Stomach (tissue), 9 donors: ENCODE data around the gene TRIOBP. TPM values are rescaled to one million over a fixed set of nuclear protein-coding genes. Genes with fewer than 3 reads are reported as not detected.

ENCODE experiments used
- DNase-seq, 2 donors: peaks; one replicate each; pipeline versions ENCODE4 v3.0.0 to v3.0.0-alpha.2; 2013 to 2019
- H3K27ac ChIP-seq, 5 donors: fragments of 200-600 bp in 4 of 5; sonication (generic) in 4 of 5; one replicate each; pipeline ENCODE4 v1.5.1; 2013 to 2019; ENCODE audit warnings: mild to moderate bottlenecking in 1 of 5, moderate library complexity in 1 of 5
- H3K27me3 ChIP-seq, 3 donors: fragments of 200-600 bp; sonication (generic); one replicate each; pipeline ENCODE4 v1.5.1; 2017 to 2019; ENCODE audit warnings: mixed run types in 1 of 3
- H3K36me3 ChIP-seq, 4 donors: fragments of 200-600 bp; sonication (generic); 1 replicate in 3 of 4; 2 replicates in 1 of 4; pipeline ENCODE4 v1.5.1; 2016 to 2019
- H3K4me1 ChIP-seq, 4 donors: fragments of 200-600 bp; sonication (generic); one replicate each; pipeline ENCODE4 v1.5.1; 2016 to 2019
- H3K4me3 ChIP-seq, 4 donors: fragments of 200-600 bp; sonication (generic) in 3 of 4; one replicate each; pipeline ENCODE4 v1.5.1; 2016 to 2019; ENCODE audit warnings: mild to moderate bottlenecking in 1 of 4
- H3K9me3 ChIP-seq, 4 donors: fragments of 200-600 bp; sonication (generic); one replicate each; pipeline ENCODE4 v1.5.1; 2016 to 2019
- CTCF ChIP-seq, 7 experiments: fragments of 450-650 bp in 4 of 7; fragments of 200-600 bp in 3 of 7; sonication (generic) in 3 of 7; IDR thresholded peaks; one replicate each; pipeline ENCODE4 v1.5.1; 2016 to 2019; ENCODE audit warnings: antibody characterized with exemption in 7 of 7, control low read depth in 2 of 7, mild to moderate bottlenecking in 1 of 7
- EP300 ChIP-seq: sonication (generic); formaldehyde crosslinking; IDR thresholded peaks from one replicate; pipeline ENCODE4 v1.6.1; 2017; ENCODE audit warnings: antibody characterized with exemption
- POLR2A ChIP-seq, 4 donors: fragments of 450-650 bp; IDR thresholded peaks; one replicate each; pipeline ENCODE4 v1.6.1; 2016; ENCODE audit warnings: antibody characterized with exemption in 4 of 4, control low read depth in 2 of 4, mild to moderate bottlenecking in 1 of 4, moderate library complexity in 1 of 4
- POLR2AphosphoS5 ChIP-seq, 3 donors: sonication (generic); formaldehyde crosslinking; IDR thresholded peaks; one replicate each; pipeline ENCODE4 v1.6.1; 2016; ENCODE audit warnings: antibody characterized with exemption in 3 of 3
- WGBS, 5 donors: extraction: QIAGEN DNeasy Blood & Tissue Kit in 3 of 5; methylation state at CpG; one replicate each; pipeline versions ENCODE4 v1.1.5 to v1.1.7; 2013 to 2018; 5-methylcytosine and 5-hydroxymethylcytosine counted together
- intact Hi-C: fragments of 100-400 bp; cut with DNase I; formaldehyde crosslinking; loops from one replicate; pipeline ENCODE4 v1.15.1; 2023; ENCODE audit warnings: low total_unique reads
- polyA plus RNA-seq, 3 donors: library from polyadenylated mRNA; stranded (reverse); fragments of 200-250 nt; gene quantifications; one replicate each; pipeline ENCODE4 v1.2.3, GENCODE V29; 2013
- total RNA-seq, 5 donors: library from RNA; depleted of rRNA; stranded (reverse); fragments of >200 nt; gene quantifications; one replicate each; pipeline versions ENCODE4 v1.1.0 to v1.2.3, GENCODE V29; 2014 to 2016
- donor health status: healthy with polysubstance abuse.
- donor health status: Bipolar disorder and iron deficiency.
- donor health status: healthy.

Gene TRIOBP
- total and polyA plus RNA-seq, 8 donors, result 30.6 to 355 (median 86.1) TPM

DNA sequence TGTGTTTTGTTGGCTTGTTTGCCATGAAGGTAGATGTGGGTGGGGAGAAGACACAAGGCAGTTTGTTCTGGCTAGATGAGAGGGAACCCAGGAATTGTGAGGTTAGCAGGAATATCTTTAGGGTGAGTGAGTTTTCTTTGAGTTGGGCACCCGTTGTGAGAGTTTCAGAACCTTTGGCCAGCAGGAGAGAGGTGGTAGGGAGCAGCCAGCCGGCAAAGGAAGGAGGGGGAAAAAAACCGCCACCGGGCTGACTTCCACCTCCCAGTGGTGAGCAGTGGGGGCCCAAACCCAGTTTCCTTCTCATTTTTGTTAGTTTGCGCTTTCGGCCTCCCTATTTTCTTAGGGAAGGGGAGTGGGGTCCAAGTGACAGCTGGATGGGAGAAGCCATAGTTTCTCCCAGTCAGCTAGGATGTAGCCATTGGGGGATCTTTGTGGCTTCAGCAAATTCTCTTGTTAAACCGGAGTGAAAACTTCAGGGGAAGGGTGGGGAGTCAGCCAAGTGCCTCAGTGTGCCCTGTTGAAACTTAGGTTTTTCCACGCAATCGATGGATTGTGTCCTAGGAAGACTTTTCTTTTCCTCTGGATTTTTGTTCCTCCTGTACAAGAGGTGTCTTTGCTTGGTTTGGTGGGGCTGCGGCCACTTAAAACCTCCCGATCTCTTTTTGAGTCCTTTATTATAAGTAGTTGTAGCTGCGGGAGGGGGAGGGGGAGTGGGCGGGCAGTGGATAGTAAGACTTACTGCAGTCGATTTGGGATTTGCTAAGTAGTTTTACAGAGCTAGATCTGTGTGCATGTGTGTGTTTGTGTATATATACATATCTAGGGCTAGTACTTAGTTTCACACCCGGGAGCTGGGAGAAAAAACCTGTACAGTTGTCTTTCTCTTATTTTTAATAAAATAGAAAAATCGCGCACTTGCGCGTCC lies 109.8 kb downstream of the TRIOBP start:
- no peaks in the 10 kb centered on the region for H3K9me3 ChIP-seq
- H3K4me1 ChIP-seq, result peaks cover 35 to 75% (median 72%) of the 10 kb centered on the region in 4 donors
- peak; percentile 38 to 72 for DNase-seq
- peaks cover 0 to 5% (median 0%) of the 10 kb centered on the region in 4 donors for H3K36me3 ChIP-seq
- TF ChIP-seq EP300, result no peak
- peak in 1 of 4 donors; percentile 27 for TF ChIP-seq POLR2A (IDR thresholded peaks at IDR 0.05)
- peak overlapping the region; percentile 73 to 91 (median 90) for H3K27ac ChIP-seq
- intact Hi-C loops, result no loop called here
- H3K4me3 ChIP-seq, result peak overlapping the region; percentile 53 to 62 (median 57)
- H3K27me3 ChIP-seq, result peaks cover 0 to 7% (median 0%) of the 10 kb centered on the region in 3 donors
- WGBS, 5 donors, result 1 to 4% (median 2%) methylated on average over 18 to 19 of the region's 19 CpGs

DNA sequence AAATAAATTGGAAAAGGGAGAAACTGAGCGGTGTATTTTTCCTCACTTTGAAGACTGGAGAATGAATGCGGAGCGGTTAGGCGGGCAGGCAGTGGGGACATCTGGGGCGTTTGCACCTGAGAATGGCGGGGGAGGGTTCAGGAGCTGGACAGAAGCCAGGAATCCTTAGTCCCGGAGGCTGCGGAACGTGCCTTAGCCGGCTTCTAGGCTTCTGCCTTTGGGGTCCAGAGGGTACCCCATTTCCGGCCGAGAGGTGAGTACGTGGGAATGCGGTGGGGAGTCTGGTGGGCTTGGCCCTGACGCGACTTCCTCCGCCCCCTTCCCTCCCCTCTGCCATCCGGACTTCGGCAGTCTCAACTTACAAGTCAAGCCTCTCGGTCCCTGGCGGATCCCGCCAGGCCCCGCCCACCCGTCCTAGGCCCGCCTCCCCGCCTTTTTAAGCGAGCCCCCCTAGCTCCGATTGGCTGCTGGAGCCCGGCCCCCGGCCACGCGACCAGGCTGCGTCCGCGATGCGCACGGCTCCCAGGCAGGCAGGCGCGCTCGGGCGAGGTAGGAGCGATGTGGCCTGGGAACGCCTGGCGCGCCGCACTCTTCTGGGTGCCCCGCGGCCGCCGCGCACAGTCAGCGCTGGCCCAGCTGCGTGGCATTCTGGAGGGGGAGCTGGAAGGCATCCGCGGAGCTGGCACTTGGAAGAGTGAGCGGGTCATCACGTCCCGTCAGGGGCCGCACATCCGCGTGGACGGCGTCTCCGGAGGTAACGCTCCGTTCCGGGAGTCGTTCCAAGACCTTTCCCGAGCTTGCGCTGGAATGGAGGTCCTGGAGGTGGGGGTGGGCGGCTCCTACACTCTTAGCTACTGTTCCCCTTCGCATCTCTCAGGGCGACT lies 110.8 kb downstream of the TRIOBP start, which contains the start of gene GCAT:
Gene GCAT, plus strand, starts transcription at position 525 of the 884 bp plus-strand sequence. Its CDS starts 34 bp downstream, at position 559.
- DNase-seq, result peak; percentile 97 to 99
- Histone ChIP-seq H3K4me3 (peak within 1 kb of the TSS; percentile 53 to 62 (median 57)), H3K27me3 (peaks cover 0 to 7% (median 0%) of the 10 kb centered on the region in 3 donors), H3K9me3 (no peaks in the 10 kb centered on the region), H3K36me3 (peaks cover 0 to 5% (median 0%) of the 10 kb centered on the region in 4 donors), H3K4me1 (peaks cover 35 to 65% (median 63%) of the 10 kb centered on the region in 4 donors), H3K27ac (peak within 1 kb of the TSS; percentile 83 to 91 (median 90))
- WGBS, 5 donors, result 0 to 1% (median 0%) methylated on average over 33 to 73 of the region's 73 CpGs
- TF ChIP-seq EP300 (no peak), POLR2AphosphoS5 (IDR thresholded peaks at IDR 0.05) (peak in 2 of 3 donors; percentile 72 to 88), POLR2A (IDR thresholded peaks at IDR 0.05) (no peak), CTCF (IDR thresholded peaks at IDR 0.05) (no peak)
- intact Hi-C loops, result no loop called here

DNA sequence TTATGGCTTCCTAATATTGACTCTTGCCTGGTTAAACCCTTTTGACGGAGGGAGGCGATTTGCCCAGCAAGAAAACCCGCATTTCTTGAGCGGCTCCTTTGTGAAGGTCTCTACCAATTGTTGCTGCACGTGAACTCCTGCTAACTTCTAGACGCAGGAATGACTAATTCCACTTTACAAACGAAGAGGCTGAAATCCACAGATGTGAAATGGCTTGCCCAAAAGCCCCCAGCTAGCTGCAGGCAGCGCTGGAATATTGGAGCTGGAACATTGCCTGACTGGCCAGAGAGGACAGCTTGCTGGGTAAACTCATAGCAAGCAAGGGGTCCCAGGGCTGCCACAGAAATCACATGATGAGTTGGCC lies 111.4 kb downstream of the TRIOBP start:
- H3K4me3 ChIP-seq, result peak overlapping the region; percentile 53 to 62 (median 57)
- intact Hi-C loops, result no loop called here
- peak overlapping the region; percentile 65 to 91 (median 90) for H3K27ac ChIP-seq
- H3K36me3 ChIP-seq, result peaks cover 0 to 8% (median 5%) of the 10 kb centered on the region in 4 donors
- peaks cover 0 to 7% (median 0%) of the 10 kb centered on the region in 3 donors for H3K27me3 ChIP-seq
- 3 to 8% (median 5%) methylated on average over 8 of the region's 8 CpGs for WGBS, 5 donors
- no peaks in the 10 kb centered on the region for H3K9me3 ChIP-seq
- no peak for DNase-seq
- H3K4me1 ChIP-seq, result peaks cover 28 to 59% (median 57%) of the 10 kb centered on the region in 4 donors
- TF ChIP-seq EP300, result no peak
- no peak for TF ChIP-seq POLR2A (IDR thresholded peaks at IDR 0.05)
- TF ChIP-seq POLR2AphosphoS5 (IDR thresholded peaks at IDR 0.05), result no peak
- no peak for TF ChIP-seq CTCF (IDR thresholded peaks at IDR 0.05)

- DNase-seq, result no peak
- H3K36me3 ChIP-seq, result peaks cover 0 to 22% (median 21%) of the 10 kb centered on the region in 4 donors
- TF ChIP-seq EP300, result no peak
- no peak for TF ChIP-seq POLR2AphosphoS5 (IDR thresholded peaks at IDR 0.05)
- TF ChIP-seq CTCF (IDR thresholded peaks at IDR 0.05), result no peak
- no peak for TF ChIP-seq POLR2A (IDR thresholded peaks at IDR 0.05)
- H3K4me3 ChIP-seq, result no peak overlapping the region
- no peak overlapping the region for H3K27ac ChIP-seq
- no peaks in the 10 kb centered on the region for H3K9me3 ChIP-seq
- H3K27me3 ChIP-seq, result peaks cover 0 to 4% (median 0%) of the 10 kb centered on the region in 3 donors
- 84 to 90% (median 88%) methylated on average over 5 of the region's 5 CpGs for WGBS, 5 donors
- intact Hi-C loops, result loop anchor here (10.0 kb wide), 1 partner anchor 155 kb away; no protein-coding TSS in a partner anchor
- H3K4me1 ChIP-seq, result peaks cover 18 to 45% (median 42%) of the 10 kb centered on the region in 4 donors
Observed at GRCh38 chr22:37809672-37810333, 113.0 kb downstream of the TRIOBP start.
